HG02840 (cell line): ENCODE data around the gene PCBD2.
"Not testable (repeated sequence)": the region's sequence is repeated elsewhere in the genome, so short reads cannot be mapped to it uniquely, and the experiment has no call there.

ENCODE experiments used
- ATAC-seq: cut with Tn5 transposase; IDR thresholded peaks from one replicate; pipeline ENCODE4 v1.9.1; 2021; ENCODE audit warnings: mild to moderate bottlenecking, moderate library complexity, moderate number of reproducible peaks; ENCODE audit not compliant: unreplicated experiment, low FRiP score

PCBD2 gene

DNA sequence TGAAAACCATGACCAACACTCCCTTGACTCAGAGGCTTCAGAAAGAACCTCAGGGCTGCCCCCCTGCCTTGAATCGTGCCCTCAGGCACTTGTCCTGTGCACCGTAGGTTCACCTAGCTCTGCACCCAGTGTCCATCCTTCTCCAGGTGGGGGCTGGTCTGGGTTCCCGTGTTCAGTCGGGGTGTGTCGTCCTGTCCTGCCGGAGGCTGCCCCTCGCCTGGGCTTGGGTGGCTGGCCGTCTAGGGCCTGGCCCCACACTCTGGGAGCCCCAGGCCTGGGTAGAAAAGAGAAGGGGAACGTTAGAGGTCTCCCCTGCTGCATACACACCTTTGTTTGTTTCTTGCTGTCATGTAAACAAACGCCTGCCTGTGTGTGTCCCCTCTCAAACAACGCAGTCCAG, 92.1 kb downstream of the PCBD2 start:
- ATAC-seq, result no peak

GRCh38 chr5:134998068-134998467, 93.1 kb downstream of the PCBD2 start:
- not testable (repeated sequence) for ATAC-seq

DNA sequence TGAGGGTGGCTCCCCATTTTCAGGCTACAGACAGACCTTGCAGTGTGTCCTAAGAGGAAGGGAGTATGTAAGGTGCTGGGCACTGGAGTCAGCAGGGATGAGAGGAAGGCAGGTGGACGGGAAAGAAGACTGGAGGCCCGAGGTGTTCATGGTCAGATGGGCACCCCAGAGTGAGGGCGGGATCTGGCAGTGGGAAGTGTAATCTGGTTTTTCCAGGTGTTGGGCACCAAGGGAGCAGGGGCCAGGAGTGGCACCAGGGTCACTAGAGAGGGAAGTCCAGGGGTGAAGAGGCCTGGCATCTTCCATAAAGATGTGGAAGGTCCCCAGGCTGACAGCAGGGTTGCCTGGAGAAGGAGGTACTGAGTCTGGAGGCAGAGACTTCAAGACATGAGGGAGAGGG, 99.4 kb downstream of the PCBD2 start:
- no peak for ATAC-seq

- ATAC-seq, result no peak
Measured at GRCh38 chr5:135005076-135005475, 100.1 kb downstream of the PCBD2 start.

GRCh38 chr5:135007305-135007704, 102.4 kb downstream of the PCBD2 start:
- no peak for ATAC-seq

GRCh38 chr5:135007749-135008363, 102.9 kb downstream of the PCBD2 start:
- no peak for ATAC-seq

- no peak for ATAC-seq
Measured at GRCh38 chr5:135008556-135008955, 103.6 kb downstream of the PCBD2 start.

GRCh38 chr5:135008981-135009735, 104.2 kb downstream of the PCBD2 start:
- ATAC-seq, result no peak

DNA sequence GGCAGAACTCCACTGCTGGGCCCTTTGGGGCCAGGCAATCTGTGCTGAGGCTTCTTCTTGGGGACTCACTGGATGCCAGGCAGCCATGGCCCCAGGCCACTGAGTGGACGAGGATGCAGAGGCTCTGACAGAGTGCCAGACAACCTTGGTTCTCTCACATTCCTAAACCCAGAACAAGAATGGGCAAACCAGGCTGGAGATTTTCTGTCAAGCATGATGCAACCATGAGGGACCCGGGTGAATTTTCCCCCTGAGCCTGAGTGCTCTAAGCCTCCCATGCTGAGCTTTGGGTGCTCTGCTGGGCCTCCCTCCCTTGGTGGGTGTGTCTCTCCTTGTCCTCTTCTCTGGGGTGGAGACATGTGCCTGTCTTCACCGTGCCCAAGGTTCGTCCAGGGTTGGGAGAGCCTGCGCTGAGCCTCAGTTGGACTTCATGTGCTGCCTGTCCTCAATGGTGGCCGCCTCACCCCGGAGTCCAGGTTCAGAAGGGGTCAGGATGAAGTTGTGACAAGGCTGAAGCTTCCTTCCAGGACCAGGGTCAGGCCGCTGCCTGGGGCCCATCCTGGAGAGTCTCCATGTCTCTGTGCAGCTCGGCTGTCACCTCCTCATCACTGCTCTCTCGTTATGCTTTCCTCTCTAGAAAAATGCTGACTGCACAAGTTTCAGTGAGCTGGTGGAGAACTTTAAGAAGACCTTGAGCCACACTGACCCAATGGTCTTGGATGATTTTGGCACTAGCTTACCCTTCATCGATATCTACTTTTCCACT, 105.0 kb downstream of the PCBD2 start:
- ATAC-seq, result no peak

DNA sequence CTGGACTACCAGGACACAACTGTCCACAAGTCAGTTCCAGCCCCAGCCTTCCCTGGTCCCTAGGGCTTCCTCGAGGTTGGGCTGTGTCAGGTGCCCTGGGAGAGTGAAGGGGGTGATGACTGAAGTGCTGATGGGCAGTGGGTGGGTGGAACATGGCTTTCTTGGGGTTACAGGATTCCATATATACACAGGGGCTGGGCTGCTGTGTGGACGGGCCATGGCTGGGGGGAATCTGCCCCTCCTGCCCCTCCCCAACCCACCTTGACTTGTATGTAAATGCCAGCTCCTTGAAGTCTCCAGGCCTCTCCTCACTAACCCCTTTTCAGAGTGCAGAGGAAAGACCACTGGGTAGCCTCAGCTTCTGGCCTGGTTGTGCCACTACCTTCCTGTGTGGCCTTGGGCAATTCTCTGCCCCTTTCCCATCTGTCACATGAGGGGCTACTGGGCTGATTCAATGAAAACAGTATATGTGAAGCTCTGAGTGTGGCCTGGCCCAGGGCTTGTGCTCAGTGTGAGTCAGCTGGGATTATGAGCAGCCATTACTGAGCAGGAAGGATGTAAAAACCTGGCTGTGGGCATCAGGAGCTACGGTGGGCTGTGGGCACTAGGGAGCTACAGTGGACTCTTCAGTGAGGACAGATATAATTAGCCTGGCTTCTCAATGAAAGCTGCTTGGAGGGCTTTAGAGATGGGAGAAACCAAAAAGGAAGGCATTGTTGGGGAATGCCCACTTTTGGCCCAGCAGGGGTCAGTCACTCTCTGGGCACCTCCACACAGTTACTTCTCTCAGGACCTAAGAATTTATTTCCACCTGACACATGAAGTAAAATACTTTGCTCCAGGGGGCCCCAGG, 105.8 kb downstream of the PCBD2 start:
- no peak for ATAC-seq

DNA sequence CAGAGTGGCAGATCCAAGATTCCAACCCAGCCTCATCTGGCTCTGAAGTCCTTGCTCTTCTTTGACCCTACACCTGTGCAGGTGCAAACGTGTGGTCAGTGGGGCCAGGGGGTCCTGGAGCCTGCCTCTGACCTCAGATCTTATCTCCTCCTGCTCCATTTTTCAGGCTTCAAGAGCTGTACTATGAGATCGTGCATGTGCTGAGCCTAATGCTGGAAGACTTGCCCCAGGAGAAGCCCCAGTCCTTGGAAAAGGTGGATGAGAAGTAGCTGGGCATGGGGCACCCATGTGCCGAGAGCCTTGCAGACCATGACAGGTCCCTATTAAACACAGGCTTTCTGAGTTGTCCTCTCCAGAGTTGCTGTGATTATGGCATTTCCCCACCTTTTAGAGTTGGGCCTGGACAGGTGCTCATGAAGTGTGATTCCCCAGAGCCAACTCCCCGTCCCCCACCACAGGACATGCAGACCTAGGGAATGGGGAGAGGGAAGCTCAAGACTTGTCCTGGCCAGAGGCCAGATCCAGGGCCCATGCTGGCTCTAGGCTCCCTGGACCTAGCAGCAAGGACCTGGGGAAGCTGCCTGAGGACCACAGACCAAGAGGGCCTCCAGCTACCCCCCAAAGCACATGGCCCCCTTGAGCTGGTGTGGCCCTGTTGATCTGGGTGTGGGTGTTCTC, 106.6 kb downstream of the PCBD2 start:
- no peak for ATAC-seq

DNA sequence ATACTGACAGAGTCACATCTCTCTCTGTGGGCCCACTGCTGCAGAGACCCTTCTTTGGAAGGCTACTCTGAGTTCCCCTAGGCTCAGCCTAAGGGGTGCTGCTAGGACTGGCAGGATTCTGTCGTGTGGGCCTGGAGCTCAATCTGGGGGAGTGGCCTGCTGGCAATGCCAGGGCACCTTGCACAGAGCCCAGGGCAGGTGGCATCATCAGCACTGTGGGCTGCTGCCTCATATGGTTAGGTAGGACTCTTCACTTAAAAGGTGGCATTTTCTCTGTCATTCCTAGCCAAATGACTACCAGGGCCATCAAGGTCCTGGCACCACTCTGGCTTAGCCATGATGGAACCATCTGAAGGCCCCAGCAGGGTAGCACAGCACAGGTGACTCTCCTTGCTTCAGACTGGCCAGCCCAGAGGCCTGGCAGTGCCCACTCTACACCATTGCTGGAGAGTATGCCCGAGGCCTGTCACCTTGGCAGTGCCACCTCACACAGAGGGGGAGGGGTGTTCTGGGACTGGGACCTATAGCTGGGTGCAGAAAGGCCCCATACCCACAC, 107.2 kb downstream of the PCBD2 start:
- ATAC-seq, result no peak
